Measurements from ENCODE around the gene EXO1.
"Not testable (repeated sequence)": the region's sequence is repeated elsewhere in the genome, so short reads cannot be mapped to it uniquely, and the experiment has no call there.

The EXO1 gene

GRCh38 chr1:241847796-241848685 lies at the start of gene EXO1:
EXO1 (plus strand) TSS chr1:241848204; CDS start chr1:241850426, 2,222 bp downstream.
- peak; percentile 81 for DNase-seq

GRCh38 chr1:241799416-241799815 lies 48.6 kb upstream of the EXO1 start:
- DNase-seq: no peak

GRCh38 chr1:241800640-241801039 lies 47.4 kb upstream of the EXO1 start:
- no peak for DNase-seq

- DNase-seq: no peak
Observed at GRCh38 chr1:241802863-241803262, 45.1 kb upstream of the EXO1 start.

GRCh38 chr1:241804706-241805105 lies 43.3 kb upstream of the EXO1 start:
- DNase-seq: not testable (repeated sequence)

GRCh38 chr1:241808265-241808664 lies 39.7 kb upstream of the EXO1 start:
- no peak for DNase-seq

- DNase-seq: no peak
Observed at GRCh38 chr1:241810769-241811405, 37.1 kb upstream of the EXO1 start.

- no peak for DNase-seq
Observed at GRCh38 chr1:241813768-241814320, 34.2 kb upstream of the EXO1 start.

- no peak for DNase-seq
Observed at GRCh38 chr1:241816008-241816407, 32.0 kb upstream of the EXO1 start.

- no peak for DNase-seq
Observed at GRCh38 chr1:241817331-241817792, 30.6 kb upstream of the EXO1 start.

GRCh38 chr1:241817956-241818612 lies 29.9 kb upstream of the EXO1 start:
- DNase-seq: no peak

GRCh38 chr1:241819340-241819866 lies 28.6 kb upstream of the EXO1 start:
- DNase-seq: no peak

GRCh38 chr1:241821363-241821762 lies 26.6 kb upstream of the EXO1 start:
- no peak for DNase-seq

- DNase-seq: no peak
Observed at GRCh38 chr1:241822846-241823245, 25.2 kb upstream of the EXO1 start.

GRCh38 chr1:241823925-241824324 lies 24.1 kb upstream of the EXO1 start:
- DNase-seq: no peak

GRCh38 chr1:241825581-241825980 lies 22.4 kb upstream of the EXO1 start:
- no peak for DNase-seq

- not testable (repeated sequence) for DNase-seq
Observed at GRCh38 chr1:241826613-241827012, 21.4 kb upstream of the EXO1 start.

- no peak for DNase-seq
Observed at GRCh38 chr1:241827264-241827663, 20.7 kb upstream of the EXO1 start.

GRCh38 chr1:241828463-241829021 lies 19.5 kb upstream of the EXO1 start:
- no peak for DNase-seq

- no peak for DNase-seq
Observed at GRCh38 chr1:241829468-241829867, 18.5 kb upstream of the EXO1 start.

GRCh38 chr1:241834733-241835377 lies 13.1 kb upstream of the EXO1 start:
- peak; percentile 9 for DNase-seq

- no peak for DNase-seq
Observed at GRCh38 chr1:241836941-241837340, 11.1 kb upstream of the EXO1 start.
